ENCODE measurements around the gene TNFSF13.
"Not testable (repeated sequence)": the region's sequence is repeated elsewhere in the genome, so short reads cannot be mapped to it uniquely, and the experiment has no call there.

TNFSF13 gene

DNA sequence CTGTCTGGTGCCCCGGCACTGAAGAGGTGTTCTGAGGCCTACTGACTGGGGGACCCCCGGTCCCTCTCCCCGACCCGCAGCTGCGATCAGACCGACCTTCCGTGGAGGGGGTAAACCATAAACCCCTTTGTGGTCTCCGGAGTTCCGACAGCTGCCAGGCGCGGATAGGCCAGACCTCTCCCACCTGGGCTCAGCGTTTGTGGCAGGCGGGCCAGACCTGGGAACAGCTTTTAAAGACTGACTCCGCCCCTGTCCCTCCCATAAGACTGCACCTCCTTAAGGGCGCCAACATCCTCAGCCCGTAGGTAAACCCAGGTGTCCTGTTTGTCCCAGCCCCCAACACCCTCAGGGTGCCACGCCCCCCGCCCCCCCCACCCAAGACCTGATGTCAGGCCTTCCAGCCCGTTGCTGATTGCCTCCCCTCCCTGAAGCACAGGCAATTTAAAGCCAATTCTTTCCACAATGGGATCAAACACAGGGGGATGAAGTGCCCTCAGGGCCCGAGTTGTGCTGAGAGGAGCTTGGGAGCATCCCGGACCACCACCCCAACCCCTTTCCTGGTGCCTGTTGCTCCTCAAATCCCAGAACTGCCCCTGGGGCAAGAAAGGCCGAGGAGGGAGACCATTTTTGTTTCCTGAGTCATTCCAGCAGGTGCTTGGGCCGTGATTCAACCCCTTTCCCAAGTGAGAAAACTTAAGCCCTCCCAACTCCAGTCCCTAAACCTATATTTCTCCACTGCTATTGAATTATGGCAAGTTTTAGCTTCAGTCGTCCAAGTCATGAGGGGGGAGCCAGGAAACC lies 31.5 kb downstream of the TNFSF13 start, which contains the start of gene SOX15:
SOX15 (minus strand) TSS at position 204 of the 801 bp plus-strand sequence. CDS start 418 bp downstream, outside the sequence.
- DNase-seq (ENCODE audit: low read depth in 3 of 3): no peak

DNA sequence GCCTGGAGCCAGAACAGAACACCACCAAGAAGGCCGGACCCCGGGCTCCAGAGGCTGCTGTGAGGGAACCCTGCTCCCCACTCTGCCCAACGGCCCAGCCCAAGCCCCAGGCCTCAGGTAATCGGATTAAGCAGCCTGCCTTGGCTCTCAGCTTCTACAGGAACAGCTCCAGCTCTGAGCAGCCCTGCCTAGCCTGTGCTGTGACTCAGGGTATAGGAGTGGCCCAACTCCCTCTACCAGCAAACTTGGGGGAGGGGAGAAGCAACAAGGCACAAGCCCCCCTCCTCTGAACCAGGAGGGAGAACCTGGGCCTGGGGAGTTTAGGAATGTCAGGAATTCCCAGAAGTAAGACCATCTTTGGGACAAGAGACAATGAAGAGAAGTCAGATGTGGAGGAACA lies 32.2 kb downstream of the TNFSF13 start:
- no peak for DNase-seq (ENCODE audit: low read depth in 3 of 3)

DNA sequence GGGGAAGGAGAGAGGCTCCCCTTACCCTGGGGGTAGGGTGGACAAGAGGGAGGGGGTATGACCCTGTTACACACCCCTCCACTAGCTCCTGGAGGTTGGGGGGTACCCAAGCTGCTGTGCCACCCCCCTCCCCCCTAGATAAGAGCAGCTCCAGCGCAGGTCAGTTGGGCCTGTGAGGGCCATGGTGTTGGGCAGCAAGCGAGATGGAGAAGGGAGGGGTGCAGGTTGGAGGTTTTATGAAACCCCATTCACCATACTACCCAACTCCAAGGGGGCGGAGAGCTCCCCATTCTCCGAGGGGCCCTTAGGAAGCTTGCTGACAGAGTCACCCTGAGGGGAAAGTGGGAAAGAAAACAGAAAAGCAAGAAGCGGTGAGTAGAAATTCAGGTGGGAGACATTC lies 33.0 kb downstream of the TNFSF13 start:
- DNase-seq (ENCODE audit: low read depth in 3 of 3): no peak

- DNase-seq (ENCODE audit: low read depth in 3 of 3): no peak
These were observed 34.0 kb downstream of the TNFSF13 start for GRCh38 chr17:7592422-7593021.

DNA sequence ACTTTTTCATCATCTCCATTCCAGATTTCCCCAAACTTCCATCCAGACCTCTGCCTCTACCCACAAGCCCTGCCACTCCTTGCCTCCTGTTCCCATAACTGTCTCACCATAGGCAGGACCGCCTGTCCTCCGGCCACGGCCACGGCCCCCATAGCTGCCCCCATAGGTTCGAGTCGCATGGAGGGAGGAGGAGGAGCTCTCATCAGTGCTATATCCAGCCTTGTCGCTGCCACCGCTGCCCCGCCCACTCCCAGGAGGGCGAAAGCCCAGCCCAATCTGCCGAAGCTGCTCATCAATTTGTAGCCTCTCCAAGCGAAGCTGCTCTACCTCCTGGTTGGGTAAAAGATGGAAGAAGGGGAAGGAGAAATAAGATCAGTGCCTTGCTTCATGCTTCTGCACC lies 34.7 kb downstream of the TNFSF13 start:
- no peak for DNase-seq (ENCODE audit: low read depth in 3 of 3)

DNA sequence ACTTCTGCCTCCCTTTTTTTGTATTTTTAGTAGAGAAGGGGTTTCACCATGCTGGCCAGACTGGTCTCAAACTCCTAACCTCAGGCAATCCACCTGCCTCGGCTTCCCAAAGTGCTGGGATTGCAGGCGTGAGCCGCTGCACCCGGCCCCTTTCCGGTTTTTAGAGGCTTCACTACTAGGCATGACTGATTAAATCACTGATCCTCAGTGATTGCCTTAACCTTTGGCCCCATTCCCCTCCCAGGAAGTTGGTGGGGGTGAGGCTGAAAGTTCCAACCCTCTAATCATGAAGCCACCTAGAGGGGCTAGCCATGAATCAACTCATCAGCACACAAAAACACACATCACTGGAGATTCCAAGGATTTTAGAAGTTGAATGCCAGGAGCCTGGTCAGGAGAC lies 39.0 kb downstream of the TNFSF13 start:
- DNase-seq (ENCODE audit: low read depth in 3 of 3): not testable (repeated sequence)

- no peak for DNase-seq (ENCODE audit: low read depth in 3 of 3)
These were observed 47.7 kb downstream of the TNFSF13 start for GRCh38 chr17:7606280-7606679.

- DNase-seq (ENCODE audit: low read depth in 3 of 3): no peak
These were observed 52.1 kb downstream of the TNFSF13 start for GRCh38 chr17:7610641-7611040.
